MM.1S (cell line): Measurements from ENCODE around the gene SFMBT1.

ENCODE experiments used
- EZH2 ChIP-seq: fragments of 300-600 bp; sonication (generic); optimal IDR thresholded peaks from 2 replicates; pipeline ENCODE3; 2017; ENCODE audit warnings: low read depth, mild to moderate bottlenecking, antibody characterized with exemption, low read length, mixed read lengths
- TF ChIP-seq, protein P1 (sequence below): fragments of 300-600 bp; sonication (generic); IDR thresholded peaks from 2 replicates; pipeline ENCODE4 v1.5.1; 2016; ENCODE audit warnings: antibody characterized with exemption, low read length, mixed read lengths

DNA sequence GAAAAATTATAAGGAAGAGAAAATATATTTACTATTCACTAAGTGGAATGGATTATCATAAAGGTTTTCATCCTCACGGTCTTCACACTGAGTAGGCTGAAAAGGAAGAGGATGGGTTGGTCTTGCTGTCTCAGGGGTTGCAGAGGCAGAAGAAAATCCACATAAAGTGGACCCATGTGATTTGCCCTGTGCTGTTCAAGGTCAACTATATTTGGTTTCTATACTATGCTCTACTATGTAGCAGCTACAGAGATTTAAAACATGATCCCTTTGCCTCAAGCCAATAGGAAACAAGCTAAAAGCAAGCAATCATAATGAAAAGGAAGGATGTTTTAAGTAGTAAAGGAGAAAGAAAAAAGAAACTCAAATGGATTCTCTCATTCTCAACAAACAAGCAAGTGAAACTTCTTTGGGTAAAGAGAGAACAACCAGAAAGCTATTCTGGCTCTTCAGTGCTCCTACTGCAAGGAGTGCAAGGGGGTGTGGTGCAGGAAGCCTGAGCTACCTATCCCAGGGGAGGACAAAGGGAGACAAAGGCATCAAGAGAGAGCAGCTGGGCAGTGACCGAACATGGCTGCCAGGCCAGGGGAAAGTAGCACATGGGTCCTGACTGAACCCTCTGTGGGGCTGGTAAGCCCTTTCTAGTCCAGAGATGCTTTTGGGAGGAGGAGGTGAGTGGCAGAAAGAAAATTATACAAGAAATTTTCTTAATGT lies 35.9 kb downstream of the SFMBT1 start:
- TF ChIP-seq, protein P1, sequence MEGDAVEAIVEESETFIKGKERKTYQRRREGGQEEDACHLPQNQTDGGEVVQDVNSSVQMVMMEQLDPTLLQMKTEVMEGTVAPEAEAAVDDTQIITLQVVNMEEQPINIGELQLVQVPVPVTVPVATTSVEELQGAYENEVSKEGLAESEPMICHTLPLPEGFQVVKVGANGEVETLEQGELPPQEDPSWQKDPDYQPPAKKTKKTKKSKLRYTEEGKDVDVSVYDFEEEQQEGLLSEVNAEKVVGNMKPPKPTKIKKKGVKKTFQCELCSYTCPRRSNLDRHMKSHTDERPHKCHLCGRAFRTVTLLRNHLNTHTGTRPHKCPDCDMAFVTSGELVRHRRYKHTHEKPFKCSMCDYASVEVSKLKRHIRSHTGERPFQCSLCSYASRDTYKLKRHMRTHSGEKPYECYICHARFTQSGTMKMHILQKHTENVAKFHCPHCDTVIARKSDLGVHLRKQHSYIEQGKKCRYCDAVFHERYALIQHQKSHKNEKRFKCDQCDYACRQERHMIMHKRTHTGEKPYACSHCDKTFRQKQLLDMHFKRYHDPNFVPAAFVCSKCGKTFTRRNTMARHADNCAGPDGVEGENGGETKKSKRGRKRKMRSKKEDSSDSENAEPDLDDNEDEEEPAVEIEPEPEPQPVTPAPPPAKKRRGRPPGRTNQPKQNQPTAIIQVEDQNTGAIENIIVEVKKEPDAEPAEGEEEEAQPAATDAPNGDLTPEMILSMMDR = no peak
- no peak for TF ChIP-seq EZH2
